ENCODE results near the gene HSCB.

DNA sequence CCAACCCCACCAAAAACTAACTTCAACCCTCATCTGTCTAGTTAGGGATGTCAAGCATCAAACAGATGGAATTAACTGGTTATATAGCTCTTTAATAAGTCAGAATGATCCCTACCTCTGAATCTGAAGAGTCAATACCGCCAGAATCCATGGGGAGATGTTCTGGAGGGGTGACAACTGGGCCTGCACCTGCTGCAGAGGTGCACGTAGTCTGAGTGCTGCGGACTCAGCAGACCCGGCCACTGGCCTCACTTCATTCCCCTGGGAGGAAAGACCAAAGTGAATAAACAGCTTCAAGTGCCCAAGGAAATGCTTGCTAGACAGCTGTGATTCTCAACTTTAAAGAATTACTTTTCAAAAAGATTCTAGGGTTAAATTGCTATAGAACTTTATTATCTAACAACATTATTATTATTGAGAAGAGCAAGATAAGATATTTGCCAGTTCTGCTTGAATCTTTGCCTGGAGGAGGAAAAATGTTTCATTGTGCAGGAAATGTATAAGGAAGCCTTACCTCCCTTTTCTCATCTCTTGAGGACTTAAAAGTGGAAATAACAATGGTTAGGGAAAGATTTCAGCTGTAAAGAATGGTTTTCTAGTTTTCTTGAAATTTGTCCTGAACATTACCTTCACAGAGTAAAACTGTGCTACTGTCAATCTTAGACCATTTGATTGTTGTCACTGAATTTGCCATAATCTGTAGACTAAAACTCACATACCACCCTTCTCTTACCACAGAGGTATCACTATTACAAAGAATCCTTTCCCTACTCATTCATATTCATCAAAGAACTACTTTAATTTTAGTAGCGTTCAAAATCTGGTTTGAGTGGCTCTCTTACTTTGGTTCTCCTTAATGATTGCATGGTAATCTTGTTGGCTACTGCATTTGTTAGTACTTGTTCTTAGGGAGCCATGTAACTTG lies 54.4 kb downstream of the HSCB start:
- TF ChIP-seq, protein P1, sequence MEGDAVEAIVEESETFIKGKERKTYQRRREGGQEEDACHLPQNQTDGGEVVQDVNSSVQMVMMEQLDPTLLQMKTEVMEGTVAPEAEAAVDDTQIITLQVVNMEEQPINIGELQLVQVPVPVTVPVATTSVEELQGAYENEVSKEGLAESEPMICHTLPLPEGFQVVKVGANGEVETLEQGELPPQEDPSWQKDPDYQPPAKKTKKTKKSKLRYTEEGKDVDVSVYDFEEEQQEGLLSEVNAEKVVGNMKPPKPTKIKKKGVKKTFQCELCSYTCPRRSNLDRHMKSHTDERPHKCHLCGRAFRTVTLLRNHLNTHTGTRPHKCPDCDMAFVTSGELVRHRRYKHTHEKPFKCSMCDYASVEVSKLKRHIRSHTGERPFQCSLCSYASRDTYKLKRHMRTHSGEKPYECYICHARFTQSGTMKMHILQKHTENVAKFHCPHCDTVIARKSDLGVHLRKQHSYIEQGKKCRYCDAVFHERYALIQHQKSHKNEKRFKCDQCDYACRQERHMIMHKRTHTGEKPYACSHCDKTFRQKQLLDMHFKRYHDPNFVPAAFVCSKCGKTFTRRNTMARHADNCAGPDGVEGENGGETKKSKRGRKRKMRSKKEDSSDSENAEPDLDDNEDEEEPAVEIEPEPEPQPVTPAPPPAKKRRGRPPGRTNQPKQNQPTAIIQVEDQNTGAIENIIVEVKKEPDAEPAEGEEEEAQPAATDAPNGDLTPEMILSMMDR (IDR thresholded peaks at IDR 0.05) = no peak
- TF ChIP-seq POLR2A (IDR thresholded peaks at IDR 0.05) = no peak
